ENCODE data around the gene UPK3BL2.
"Not testable (repeated sequence)": the region's sequence is repeated elsewhere in the genome, so short reads cannot be mapped to it uniquely, and the experiment has no call there.

The UPK3BL2 gene

DNA sequence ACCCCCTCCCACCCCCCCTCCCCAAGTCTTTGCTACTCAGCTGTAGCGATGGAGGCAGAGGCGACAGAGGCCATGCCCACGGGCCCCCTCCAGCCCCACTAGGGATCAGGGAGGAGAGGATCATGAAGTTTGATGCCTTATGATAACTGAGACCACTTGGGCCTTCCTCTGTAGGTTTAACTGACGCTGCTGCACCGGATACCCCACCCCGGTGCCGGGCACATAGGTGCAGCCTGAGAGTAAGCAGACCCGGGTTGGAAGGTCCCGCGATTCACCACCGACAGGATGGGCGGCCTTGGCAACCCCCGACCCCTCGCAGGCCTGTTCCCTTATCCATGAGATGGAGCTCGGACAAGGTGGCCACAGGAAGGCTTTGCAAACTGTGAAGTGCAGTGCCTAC is 49.5 kb downstream of the UPK3BL2 start:
- H3K4me3 ChIP-seq; H3K36me3 ChIP-seq; intact Hi-C loops (cut with DNase I; ENCODE audit: low total_unique reads); H3K4me1 ChIP-seq; H3K27me3 ChIP-seq; H3K9me3 ChIP-seq; H3K27ac ChIP-seq: not testable (repeated sequence)
- DNase-seq, result peak; percentile 16 to 27

DNA sequence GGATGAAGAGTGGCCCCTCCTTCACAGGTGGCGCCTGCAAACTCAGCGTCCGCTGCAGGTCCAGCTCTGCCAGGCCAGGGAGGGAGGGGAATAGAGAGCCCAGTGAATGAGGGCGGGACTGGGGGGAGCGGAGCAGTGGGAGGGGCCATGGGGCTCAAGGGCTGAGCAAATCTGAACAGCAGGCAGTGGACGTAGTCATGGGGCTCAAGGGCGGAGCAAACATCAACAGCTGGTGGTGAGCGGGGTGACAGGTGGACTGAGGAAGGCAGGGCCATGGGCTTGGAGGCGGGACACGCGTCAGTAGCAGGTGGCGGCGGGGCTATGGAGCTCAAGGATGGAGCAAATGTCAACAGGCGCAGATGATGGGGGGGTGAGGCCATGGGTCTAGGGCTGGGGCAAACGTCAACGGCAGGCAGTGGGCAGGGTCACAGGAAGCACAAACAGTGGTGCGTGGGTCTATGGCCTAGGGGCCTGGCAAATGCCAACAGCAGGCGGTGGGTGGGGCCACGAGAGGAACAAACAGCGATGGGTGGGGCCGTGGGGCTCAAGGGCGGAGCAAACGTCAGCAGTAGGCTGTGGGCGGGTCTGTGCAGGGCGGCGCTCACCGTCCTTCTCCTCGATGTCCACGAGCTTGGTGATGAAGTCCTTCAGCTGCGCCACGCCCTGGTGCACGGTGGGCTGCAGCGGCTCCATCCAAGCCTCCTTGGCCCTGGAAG is 50.1 kb downstream of the UPK3BL2 start:
- DNase-seq; intact Hi-C loops (cut with DNase I; ENCODE audit: low total_unique reads); H3K27me3 ChIP-seq; H3K4me3 ChIP-seq; H3K9me3 ChIP-seq; H3K4me1 ChIP-seq; H3K36me3 ChIP-seq; H3K27ac ChIP-seq: not testable (repeated sequence)

- not testable (repeated sequence) for H3K27me3 ChIP-seq, H3K27ac ChIP-seq
- DNase-seq, result peak; percentile 7 to 65
These were observed 52.9 kb downstream of the UPK3BL2 start for GRCh38 chr7:102490529-102491075.

More at GRCh38 chr7:102490529-102491075, 52.9 kb downstream of the UPK3BL2 start:
- H3K4me3 ChIP-seq; H3K4me1 ChIP-seq; intact Hi-C loops (cut with DNase I; ENCODE audit: low total_unique reads); H3K36me3 ChIP-seq; H3K9me3 ChIP-seq: not testable (repeated sequence)
